Measurements from ENCODE around the gene LZTFL1.

DNA sequence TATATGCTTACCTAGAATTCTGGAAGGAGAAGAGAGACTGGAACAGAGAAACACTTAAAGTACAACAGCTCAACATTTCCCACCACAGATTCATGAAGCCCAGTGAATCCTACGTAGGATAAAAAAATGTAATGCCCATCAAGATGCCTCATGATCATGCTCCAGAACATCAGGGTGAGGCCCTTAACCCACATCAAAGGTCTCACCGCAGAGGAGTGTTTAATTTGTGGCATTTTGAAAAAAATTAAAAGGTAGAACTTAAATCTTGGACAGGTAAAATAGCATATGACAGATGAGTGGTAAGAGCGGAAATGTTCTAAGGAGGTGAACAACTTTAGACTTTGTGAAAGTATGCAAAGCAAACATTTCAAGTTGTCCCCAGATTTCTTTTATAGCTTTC lies 35.8 kb downstream of the LZTFL1 start:
- TF ChIP-seq, protein P1, sequence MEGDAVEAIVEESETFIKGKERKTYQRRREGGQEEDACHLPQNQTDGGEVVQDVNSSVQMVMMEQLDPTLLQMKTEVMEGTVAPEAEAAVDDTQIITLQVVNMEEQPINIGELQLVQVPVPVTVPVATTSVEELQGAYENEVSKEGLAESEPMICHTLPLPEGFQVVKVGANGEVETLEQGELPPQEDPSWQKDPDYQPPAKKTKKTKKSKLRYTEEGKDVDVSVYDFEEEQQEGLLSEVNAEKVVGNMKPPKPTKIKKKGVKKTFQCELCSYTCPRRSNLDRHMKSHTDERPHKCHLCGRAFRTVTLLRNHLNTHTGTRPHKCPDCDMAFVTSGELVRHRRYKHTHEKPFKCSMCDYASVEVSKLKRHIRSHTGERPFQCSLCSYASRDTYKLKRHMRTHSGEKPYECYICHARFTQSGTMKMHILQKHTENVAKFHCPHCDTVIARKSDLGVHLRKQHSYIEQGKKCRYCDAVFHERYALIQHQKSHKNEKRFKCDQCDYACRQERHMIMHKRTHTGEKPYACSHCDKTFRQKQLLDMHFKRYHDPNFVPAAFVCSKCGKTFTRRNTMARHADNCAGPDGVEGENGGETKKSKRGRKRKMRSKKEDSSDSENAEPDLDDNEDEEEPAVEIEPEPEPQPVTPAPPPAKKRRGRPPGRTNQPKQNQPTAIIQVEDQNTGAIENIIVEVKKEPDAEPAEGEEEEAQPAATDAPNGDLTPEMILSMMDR (IDR thresholded peaks at IDR 0.05) = no peak
- TF ChIP-seq POLR2A (IDR thresholded peaks at IDR 0.05) = no peak

All from esophagus squamous epithelium (tissue), 4 donors.